Upper lobe of left lung (tissue), 6 donors: ENCODE results near the gene DCAKD. TPM values are rescaled to one million over a fixed set of nuclear protein-coding genes. Genes with fewer than 3 reads are reported as not detected.

Experiments used
- ATAC-seq, 2 donors: fragments of 200-7000 bp; cut with Tn5 transposase; one replicate each; pipeline ENCODE4 v1.9.1; 2022; ENCODE audit warnings: mild to moderate bottlenecking in 2 of 2, moderate library complexity in 2 of 2; ENCODE audit not compliant: low FRiP score in 2 of 2
- DNase-seq, 2 donors: peaks; one replicate each; pipeline ENCODE4 v3.0.0-alpha.2; 2019 to 2020
- H3K27ac ChIP-seq, 4 donors: fragments of 200-600 bp; sonication (generic); one replicate each; pipeline ENCODE4 v1.5.1; 2016 to 2019
- H3K27me3 ChIP-seq, 4 donors: fragments of 200-600 bp; sonication (generic); one replicate each; pipeline ENCODE4 v1.5.1; 2017 to 2019
- H3K36me3 ChIP-seq, 4 donors: fragments of 200-600 bp; sonication (generic); one replicate each; pipeline ENCODE4 v1.5.1; 2016 to 2019
- H3K4me1 ChIP-seq, 4 donors: fragments of 200-600 bp; sonication (generic); one replicate each; pipeline ENCODE4 v1.5.1; 2018 to 2019
- H3K4me3 ChIP-seq, 4 donors: fragments of 200-600 bp; sonication (generic); one replicate each; pipeline ENCODE4 v1.5.1; 2017 to 2019; ENCODE audit warnings: mild to moderate bottlenecking in 2 of 4, moderate library complexity in 1 of 4
- H3K9me3 ChIP-seq, 4 donors: fragments of 200-600 bp; sonication (generic); one replicate each; pipeline ENCODE4 v1.5.1; 2018 to 2019
- EP300 ChIP-seq, 4 donors: sonication (generic); formaldehyde crosslinking; IDR thresholded peaks; one replicate each; pipeline ENCODE4 v1.5.1; 2017; ENCODE audit warnings: antibody characterized with exemption in 4 of 4, control low read depth in 2 of 4
- POLR2A ChIP-seq, 4 donors: fragments of 450-650 bp; IDR thresholded peaks; one replicate each; pipeline ENCODE4 v1.5.1; 2016 to 2017; ENCODE audit warnings: antibody characterized with exemption in 4 of 4, mild to moderate bottlenecking in 2 of 4
- POLR2AphosphoS5 ChIP-seq, 2 donors: sonication (generic); formaldehyde crosslinking; IDR thresholded peaks; one replicate each; pipeline ENCODE4 v1.5.1; 2017; ENCODE audit warnings: antibody characterized with exemption in 2 of 2
- WGBS, 2 donors: methylation state at CpG; one replicate each; pipeline ENCODE4 v1.1.5; 2017 to 2018; 5-methylcytosine and 5-hydroxymethylcytosine counted together
- total RNA-seq, 6 donors: library from RNA; depleted of rRNA in 4 of 6; stranded (reverse); fragments of >200 nt in 4 of 6; gene quantifications; one replicate each; pipeline versions ENCODE4 v1.1.0 to v1.2.1, GENCODE V29; 2016 to 2021
- TF ChIP-seq, protein P1 (sequence below), 6 experiments: fragments of 450-650 bp in 4 of 6; fragments of 200-600 bp in 2 of 6; sonication (generic) in 2 of 6; IDR thresholded peaks; one replicate each; pipeline ENCODE4 v1.5.1; 2016 to 2019; ENCODE audit warnings: antibody characterized with exemption in 6 of 6
- donor health status: DM: no; HTN: no; CAD: no; lungs with moderate emphysema.
- donor health status: DM: no; HTN: yes; CAD: no; lungs with severe emphysema.

The DCAKD gene
- total RNA-seq, 6 donors from 2014 or later = 16.0 to 29.3 (median 22.2) TPM

DNA sequence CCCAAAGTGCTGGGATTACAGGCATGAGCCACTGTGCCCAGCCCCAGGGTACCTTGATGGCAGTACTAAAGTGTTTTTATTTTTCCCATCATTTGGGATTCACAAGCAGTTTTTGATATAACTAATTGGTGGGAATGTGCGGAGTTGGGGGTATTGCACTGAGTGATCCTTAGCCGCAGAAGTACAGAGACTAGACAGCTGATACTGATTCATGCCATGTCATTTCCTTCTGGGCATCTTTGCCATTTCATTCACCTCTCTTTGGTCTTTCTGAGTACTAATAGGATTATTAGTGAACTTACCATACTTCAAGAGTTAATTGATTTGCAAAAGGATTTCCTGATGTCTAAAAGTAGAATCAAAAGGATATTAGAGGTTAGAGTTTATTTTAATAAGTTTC lies 19.4 kb upstream of the DCAKD start:
- DNase-seq (no peak), ATAC-seq (no peak)
- peaks cover 4 to 6% (median 6%) of the 10 kb centered on the region in 4 donors for H3K4me1 ChIP-seq
- H3K27ac ChIP-seq = no peak overlapping the region
- H3K36me3 ChIP-seq = peaks cover 3 to 41% (median 18%) of the 10 kb centered on the region in 4 donors
- no peaks in the 10 kb centered on the region for H3K27me3 ChIP-seq
- TF ChIP-seq POLR2AphosphoS5 (IDR thresholded peaks at IDR 0.05) = no peak
- TF ChIP-seq, protein P1, sequence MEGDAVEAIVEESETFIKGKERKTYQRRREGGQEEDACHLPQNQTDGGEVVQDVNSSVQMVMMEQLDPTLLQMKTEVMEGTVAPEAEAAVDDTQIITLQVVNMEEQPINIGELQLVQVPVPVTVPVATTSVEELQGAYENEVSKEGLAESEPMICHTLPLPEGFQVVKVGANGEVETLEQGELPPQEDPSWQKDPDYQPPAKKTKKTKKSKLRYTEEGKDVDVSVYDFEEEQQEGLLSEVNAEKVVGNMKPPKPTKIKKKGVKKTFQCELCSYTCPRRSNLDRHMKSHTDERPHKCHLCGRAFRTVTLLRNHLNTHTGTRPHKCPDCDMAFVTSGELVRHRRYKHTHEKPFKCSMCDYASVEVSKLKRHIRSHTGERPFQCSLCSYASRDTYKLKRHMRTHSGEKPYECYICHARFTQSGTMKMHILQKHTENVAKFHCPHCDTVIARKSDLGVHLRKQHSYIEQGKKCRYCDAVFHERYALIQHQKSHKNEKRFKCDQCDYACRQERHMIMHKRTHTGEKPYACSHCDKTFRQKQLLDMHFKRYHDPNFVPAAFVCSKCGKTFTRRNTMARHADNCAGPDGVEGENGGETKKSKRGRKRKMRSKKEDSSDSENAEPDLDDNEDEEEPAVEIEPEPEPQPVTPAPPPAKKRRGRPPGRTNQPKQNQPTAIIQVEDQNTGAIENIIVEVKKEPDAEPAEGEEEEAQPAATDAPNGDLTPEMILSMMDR (IDR thresholded peaks at IDR 0.05) = no peak
- no peak for TF ChIP-seq EP300 (IDR thresholded peaks at IDR 0.05)
- no peak for TF ChIP-seq POLR2A (IDR thresholded peaks at IDR 0.05)
- no peaks in the 10 kb centered on the region for H3K9me3 ChIP-seq
- H3K4me3 ChIP-seq = no peak overlapping the region
- 80 to 81% methylated on average over 2 of the region's 2 CpGs for WGBS, 2 donors

DNA sequence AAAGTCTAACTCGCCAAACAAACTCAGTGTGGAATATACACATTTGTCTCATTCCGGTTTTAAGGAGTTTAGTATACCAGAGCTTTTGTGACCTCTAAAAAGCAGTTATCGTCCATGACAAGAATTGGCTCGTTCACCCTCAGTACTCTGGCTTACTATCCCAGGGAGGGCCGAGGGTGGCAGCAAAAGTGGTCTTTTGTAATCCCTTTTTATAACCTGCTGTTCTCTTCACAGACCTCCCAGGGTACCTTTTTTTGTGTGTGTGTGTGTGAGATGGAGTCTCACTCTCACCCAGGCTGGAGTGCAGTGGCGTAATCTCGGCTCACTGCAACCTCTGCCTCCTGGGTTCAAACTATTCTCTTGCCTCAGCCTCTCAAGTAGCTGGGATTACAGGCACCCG lies 18.6 kb upstream of the DCAKD start:
- peaks cover 3 to 40% (median 18%) of the 10 kb centered on the region in 4 donors for H3K36me3 ChIP-seq
- no peaks in the 10 kb centered on the region for H3K27me3 ChIP-seq
- DNase-seq = no peak
- H3K4me1 ChIP-seq = peaks cover 6 to 13% (median 8%) of the 10 kb centered on the region in 4 donors
- WGBS, 2 donors = 91 to 95% methylated on average over 8 of the region's 8 CpGs
- no peak for ATAC-seq
- no peak overlapping the region for H3K4me3 ChIP-seq
- TF ChIP-seq EP300 (IDR thresholded peaks at IDR 0.05) (no peak), POLR2AphosphoS5 (IDR thresholded peaks at IDR 0.05) (no peak), POLR2A (IDR thresholded peaks at IDR 0.05) (no peak)
- TF ChIP-seq, protein P1 (IDR thresholded peaks at IDR 0.05) = no peak
- H3K27ac ChIP-seq = no peak overlapping the region
- no peaks in the 10 kb centered on the region for H3K9me3 ChIP-seq

DNA sequence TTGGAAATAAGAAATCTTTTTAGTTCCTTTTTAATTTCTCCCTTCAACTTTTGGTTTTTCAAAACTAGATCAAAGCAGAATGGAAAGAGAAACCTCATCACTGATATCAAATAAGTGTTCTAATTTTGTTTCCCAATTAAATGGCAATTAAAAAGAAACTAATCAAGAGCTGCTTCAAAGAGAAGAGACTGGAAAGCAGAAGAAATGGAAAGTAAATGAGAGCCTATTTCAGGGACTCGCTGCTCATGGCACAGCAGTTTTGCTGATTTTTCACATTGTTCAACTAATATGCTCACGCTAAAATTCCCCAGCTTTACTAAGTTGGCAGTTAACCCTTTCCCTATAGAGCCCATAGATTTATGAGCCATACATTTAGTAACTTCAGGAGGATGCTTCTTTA lies 16.2 kb upstream of the DCAKD start:
- Histone ChIP-seq H3K4me1 (peaks cover 18 to 36% (median 27%) of the 10 kb centered on the region in 4 donors), H3K36me3 (peaks cover 0 to 27% (median 10%) of the 10 kb centered on the region in 4 donors), H3K27me3 (no peaks in the 10 kb centered on the region), H3K9me3 (no peaks in the 10 kb centered on the region), H3K4me3 (no peak overlapping the region), H3K27ac (no peak overlapping the region)
- WGBS, 2 donors = 74 to 87% methylated on average over 2 of the region's 2 CpGs
- DNase-seq = no peak
- ATAC-seq = no peak
- TF ChIP-seq EP300 (IDR thresholded peaks at IDR 0.05) (no peak), POLR2AphosphoS5 (IDR thresholded peaks at IDR 0.05) (no peak), POLR2A (IDR thresholded peaks at IDR 0.05) (no peak)
- TF ChIP-seq, protein P1 (IDR thresholded peaks at IDR 0.05) = no peak

DNA sequence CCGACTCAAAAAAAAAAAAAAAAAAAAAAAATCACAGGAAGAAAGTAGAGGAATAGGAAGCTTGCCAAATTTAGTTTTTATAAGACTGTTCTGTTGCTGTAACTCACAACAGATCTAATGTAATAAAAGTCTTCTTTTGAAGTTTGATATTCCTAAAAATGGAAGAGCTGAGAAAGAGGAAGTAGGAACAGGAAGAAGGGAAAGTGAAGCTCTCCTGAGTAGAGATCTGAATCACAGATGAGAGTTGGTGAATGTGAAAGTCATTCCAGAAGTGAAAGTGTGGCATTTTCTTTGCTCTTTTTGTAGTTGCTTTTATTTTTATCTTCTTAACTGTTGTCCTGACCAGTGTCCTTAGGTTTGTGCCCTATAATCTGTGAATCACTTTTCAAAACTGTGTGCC lies 11.8 kb upstream of the DCAKD start:
- TF ChIP-seq POLR2A (IDR thresholded peaks at IDR 0.05) (no peak), POLR2AphosphoS5 (IDR thresholded peaks at IDR 0.05) (no peak), EP300 (IDR thresholded peaks at IDR 0.05) (no peak)
- TF ChIP-seq, protein P1 (IDR thresholded peaks at IDR 0.05) = no peak
- peak overlapping the region in 1 of 4 donors; percentile 15 for H3K27ac ChIP-seq
- no peak overlapping the region for H3K4me3 ChIP-seq
- peaks cover 0 to 11% (median 0%) of the 10 kb centered on the region in 4 donors for H3K36me3 ChIP-seq
- WGBS, 2 donors = 48 to 64% methylated on average over 1 of the region's 1 CpG
- ATAC-seq = no peak
- H3K27me3 ChIP-seq = no peaks in the 10 kb centered on the region
- H3K9me3 ChIP-seq = no peaks in the 10 kb centered on the region
- no peak for DNase-seq
- H3K4me1 ChIP-seq = peaks cover 40 to 63% (median 48%) of the 10 kb centered on the region in 4 donors

DNA sequence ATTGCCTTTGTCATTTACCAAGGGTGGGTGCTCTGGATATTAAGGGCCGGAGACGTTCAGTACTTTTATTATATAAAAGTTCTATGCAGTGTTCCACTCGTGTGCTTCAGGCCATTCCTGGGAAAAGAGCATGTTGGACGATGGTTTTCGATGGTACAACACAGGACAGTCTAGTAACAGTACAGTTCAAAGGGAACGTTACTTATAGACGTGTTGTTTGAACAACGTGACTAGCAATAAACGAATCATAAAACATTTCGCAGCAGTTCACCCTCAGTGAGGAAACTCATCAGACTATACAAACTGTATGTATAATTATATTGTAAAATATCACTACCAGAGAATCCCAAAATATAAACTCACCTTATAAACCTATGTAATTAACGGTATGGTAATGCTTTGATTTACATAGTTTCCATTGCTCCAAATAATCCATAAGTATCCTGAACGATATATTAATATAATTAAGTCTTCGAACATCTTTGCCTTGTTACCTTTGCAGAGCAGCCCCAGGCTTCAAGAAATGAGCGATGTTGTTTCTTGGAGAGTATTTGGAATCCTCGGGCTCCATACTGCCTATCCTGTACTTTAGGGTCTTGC lies 10.3 kb upstream of the DCAKD start:
- no peaks in the 10 kb centered on the region for H3K9me3 ChIP-seq
- ATAC-seq = no peak
- no peak for TF ChIP-seq EP300 (IDR thresholded peaks at IDR 0.05)
- no peak for TF ChIP-seq POLR2AphosphoS5 (IDR thresholded peaks at IDR 0.05)
- TF ChIP-seq, protein P1 (IDR thresholded peaks at IDR 0.05) = no peak
- no peak for TF ChIP-seq POLR2A (IDR thresholded peaks at IDR 0.05)
- no peak for DNase-seq
- H3K36me3 ChIP-seq = peaks cover 0 to 5% (median 0%) of the 10 kb centered on the region in 4 donors
- peak overlapping the region; percentile 79 to 97 (median 88) for H3K27ac ChIP-seq
- peaks cover 39 to 63% (median 48%) of the 10 kb centered on the region in 4 donors for H3K4me1 ChIP-seq
- WGBS, 2 donors = 13 to 15% methylated on average over 15 of the region's 15 CpGs
- no peaks in the 10 kb centered on the region for H3K27me3 ChIP-seq
- peak overlapping the region; percentile 42 to 84 (median 70) for H3K4me3 ChIP-seq
